ENCODE results near the gene MAP3K2. TPM values are rescaled to one million over a fixed set of nuclear protein-coding genes. Genes with fewer than 3 reads are reported as not detected.
A peak's percentile ranks its signal among the peaks of the same experiment; 100 is the strongest.

Gene MAP3K2
- total RNA-seq, 4 donors from 2014 or later = 38.8 to 70.2 (median 52.0) TPM

DNA sequence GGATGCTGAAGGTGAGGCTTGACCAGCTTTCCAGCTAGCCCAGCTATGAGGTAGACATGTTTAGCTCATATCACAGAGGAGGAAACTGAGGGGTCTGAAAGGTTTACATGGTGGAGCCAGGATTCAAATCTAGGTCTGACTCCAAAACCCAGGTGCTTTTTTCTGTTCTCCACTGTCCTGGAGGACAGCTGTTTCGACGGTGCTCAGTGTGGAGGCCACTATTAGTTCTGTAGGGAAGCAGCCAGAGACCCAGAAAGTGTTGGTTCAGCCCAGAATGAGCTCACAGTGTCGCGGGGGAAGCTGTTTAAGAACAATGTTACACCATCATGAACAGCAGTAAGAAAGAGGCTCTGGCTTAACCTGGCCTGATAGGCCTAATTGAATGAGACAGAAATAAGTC, 41.5 kb upstream of the MAP3K2 start:
- no peak overlapping the region for H3K4me3 ChIP-seq
- H3K9me3 ChIP-seq = no peaks in the 10 kb centered on the region
- H3K27me3 ChIP-seq = no peaks in the 10 kb centered on the region
- no peaks in the 10 kb centered on the region for H3K4me1 ChIP-seq
- no peak for TF ChIP-seq POLR2A (IDR thresholded peaks at IDR 0.05)
- TF ChIP-seq, protein P1, sequence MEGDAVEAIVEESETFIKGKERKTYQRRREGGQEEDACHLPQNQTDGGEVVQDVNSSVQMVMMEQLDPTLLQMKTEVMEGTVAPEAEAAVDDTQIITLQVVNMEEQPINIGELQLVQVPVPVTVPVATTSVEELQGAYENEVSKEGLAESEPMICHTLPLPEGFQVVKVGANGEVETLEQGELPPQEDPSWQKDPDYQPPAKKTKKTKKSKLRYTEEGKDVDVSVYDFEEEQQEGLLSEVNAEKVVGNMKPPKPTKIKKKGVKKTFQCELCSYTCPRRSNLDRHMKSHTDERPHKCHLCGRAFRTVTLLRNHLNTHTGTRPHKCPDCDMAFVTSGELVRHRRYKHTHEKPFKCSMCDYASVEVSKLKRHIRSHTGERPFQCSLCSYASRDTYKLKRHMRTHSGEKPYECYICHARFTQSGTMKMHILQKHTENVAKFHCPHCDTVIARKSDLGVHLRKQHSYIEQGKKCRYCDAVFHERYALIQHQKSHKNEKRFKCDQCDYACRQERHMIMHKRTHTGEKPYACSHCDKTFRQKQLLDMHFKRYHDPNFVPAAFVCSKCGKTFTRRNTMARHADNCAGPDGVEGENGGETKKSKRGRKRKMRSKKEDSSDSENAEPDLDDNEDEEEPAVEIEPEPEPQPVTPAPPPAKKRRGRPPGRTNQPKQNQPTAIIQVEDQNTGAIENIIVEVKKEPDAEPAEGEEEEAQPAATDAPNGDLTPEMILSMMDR (IDR thresholded peaks at IDR 0.05) = no peak
- no peak for DNase-seq
- no peak overlapping the region for H3K27ac ChIP-seq
- no peaks in the 10 kb centered on the region for H3K36me3 ChIP-seq

DNA sequence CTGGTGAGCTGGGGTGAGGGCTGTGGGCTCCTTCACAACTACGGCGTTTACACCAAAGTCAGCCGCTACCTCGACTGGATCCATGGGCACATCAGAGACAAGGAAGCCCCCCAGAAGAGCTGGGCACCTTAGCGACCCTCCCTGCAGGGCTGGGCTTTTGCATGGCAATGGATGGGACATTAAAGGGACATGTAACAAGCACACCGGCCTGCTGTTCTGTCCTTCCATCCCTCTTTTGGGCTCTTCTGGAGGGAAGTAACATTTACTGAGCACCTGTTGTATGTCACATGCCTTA, 41.0 kb upstream of the MAP3K2 start:
- Histone ChIP-seq H3K4me3 (no peak overlapping the region), H3K9me3 (no peaks in the 10 kb centered on the region), H3K27ac (no peak overlapping the region), H3K27me3 (no peaks in the 10 kb centered on the region), H3K36me3 (no peaks in the 10 kb centered on the region), H3K4me1 (peaks cover 0 to 1% (median under 1%) of the 10 kb centered on the region in 4 donors)
- peak in 2 of 3 donors; percentile 3 to 19 for DNase-seq
- TF ChIP-seq, protein P1 (IDR thresholded peaks at IDR 0.05) = no peak
- TF ChIP-seq POLR2A (IDR thresholded peaks at IDR 0.05) = no peak

DNA sequence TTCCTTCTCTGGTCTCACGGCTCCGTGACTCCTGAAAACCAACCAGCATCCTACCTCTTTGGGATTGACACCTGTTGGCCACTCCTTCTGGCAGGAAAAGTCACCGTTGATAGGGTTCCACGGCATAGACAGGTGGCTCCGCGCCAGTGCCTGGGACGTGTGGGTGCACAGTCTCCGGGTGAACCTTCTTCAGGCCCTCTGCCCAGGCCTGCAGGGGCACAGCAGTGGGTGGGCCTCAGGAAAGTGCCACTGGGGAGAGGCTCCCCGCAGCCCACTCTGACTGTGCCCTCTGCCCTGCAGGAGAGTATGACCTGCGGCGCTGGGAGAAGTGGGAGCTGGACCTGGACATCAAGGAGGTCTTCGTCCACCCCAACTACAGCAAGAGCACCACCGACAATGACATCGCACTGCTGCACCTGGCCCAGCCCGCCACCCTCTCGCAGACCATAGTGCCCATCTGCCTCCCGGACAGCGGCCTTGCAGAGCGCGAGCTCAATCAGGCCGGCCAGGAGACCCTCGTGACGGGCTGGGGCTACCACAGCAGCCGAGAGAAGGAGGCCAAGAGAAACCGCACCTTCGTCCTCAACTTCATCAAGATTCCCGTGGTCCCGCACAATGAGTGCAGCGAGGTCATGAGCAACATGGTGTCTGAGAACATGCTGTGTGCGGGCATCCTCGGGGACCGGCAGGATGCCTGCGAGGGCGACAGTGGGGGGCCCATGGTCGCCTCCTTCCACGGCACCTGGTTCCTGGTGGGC, 40.5 kb upstream of the MAP3K2 start:
- Histone ChIP-seq H3K4me3 (no peak overlapping the region), H3K27ac (no peak overlapping the region), H3K4me1 (peaks cover 0 to 7% (median 5%) of the 10 kb centered on the region in 4 donors), H3K9me3 (no peaks in the 10 kb centered on the region), H3K27me3 (peaks cover 0 to under 1% of the 10 kb centered on the region in 2 donors), H3K36me3 (no peaks in the 10 kb centered on the region)
- peak in 2 of 3 donors; percentile 8 to 39 for DNase-seq
- no peak for TF ChIP-seq POLR2A (IDR thresholded peaks at IDR 0.05)
- TF ChIP-seq, protein P1 (IDR thresholded peaks at IDR 0.05) = no peak

DNA sequence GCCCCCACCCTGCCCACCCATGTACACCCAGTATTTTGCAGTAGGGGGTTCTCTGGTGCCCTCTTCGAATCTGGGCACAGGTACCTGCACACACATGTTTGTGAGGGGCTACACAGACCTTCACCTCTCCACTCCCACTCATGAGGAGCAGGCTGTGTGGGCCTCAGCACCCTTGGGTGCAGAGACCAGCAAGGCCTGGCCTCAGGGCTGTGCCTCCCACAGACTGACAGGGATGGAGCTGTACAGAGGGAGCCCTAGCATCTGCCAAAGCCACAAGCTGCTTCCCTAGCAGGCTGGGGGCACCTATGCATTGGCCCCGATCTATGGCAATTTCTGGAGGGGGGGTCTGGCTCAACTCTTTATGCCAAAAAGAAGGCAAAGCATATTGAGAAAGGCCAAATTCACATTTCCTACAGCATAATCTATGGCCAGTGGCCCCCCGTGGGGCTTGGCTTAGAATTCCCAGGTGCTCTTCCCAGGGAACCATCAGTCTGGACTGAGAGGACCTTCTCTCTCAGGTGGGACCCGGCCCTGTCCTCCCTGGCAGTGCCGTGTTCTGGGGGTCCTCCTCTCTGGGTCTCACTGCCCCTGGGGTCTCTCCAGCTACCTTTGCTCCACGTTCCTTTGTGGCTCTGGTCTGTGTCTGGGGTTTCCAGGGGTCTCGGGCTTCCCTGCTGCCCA, 39.7 kb upstream of the MAP3K2 start:
- H3K4me1 ChIP-seq = peaks cover 0 to 14% (median 9%) of the 10 kb centered on the region in 4 donors
- no peak overlapping the region for H3K27ac ChIP-seq
- no peak for TF ChIP-seq POLR2A (IDR thresholded peaks at IDR 0.05)
- TF ChIP-seq, protein P1 (IDR thresholded peaks at IDR 0.05) = no peak
- peak in 1 of 3 donors; percentile 6 for DNase-seq
- H3K9me3 ChIP-seq = no peaks in the 10 kb centered on the region
- H3K27me3 ChIP-seq = peaks cover 0 to 8% of the 10 kb centered on the region in 2 donors
- H3K36me3 ChIP-seq = no peaks in the 10 kb centered on the region
- no peak overlapping the region for H3K4me3 ChIP-seq

DNA sequence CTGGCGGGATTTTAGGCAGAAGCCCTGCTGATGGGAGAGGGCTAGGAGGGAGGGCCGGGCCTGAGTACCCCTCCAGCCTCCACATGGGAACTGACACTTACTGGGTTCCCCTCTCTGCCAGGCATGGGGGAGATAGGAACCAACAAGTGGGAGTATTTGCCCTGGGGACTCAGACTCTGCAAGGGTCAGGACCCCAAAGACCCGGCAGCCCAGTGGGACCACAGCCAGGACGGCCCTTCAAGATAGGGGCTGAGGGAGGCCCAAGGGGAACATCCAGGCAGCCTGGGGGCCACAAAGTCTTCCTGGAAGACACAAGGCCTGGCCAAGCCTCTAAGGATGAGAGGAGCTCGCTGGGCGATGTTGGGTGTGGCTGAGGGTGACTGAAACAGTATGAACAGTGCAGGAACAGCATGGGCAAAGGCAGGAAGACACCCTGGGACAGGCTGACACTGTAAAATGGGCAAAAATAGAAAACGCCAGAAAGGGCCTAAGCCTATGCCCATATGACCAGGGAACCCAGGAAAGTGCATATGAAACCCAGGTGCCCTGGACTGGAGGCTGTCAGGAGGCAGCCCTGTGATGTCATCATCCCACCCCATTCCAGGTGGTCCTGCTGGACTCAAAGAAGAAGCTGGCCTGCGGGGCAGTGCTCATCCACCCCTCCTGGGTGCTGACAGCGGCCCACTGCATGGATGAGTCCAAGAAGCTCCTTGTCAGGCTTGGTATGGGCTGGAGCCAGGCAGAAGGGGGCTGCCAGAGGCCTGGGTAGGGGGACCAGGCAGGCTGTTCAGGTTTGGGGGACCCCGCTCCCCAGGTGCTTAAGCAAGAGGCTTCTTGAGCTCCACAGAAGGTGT, 39.0 kb upstream of the MAP3K2 start:
- Histone ChIP-seq H3K4me3 (no peak overlapping the region), H3K9me3 (no peaks in the 10 kb centered on the region), H3K27me3 (peaks cover 0 to 11% of the 10 kb centered on the region in 2 donors), H3K4me1 (peaks cover 0 to 15% (median 10%) of the 10 kb centered on the region in 4 donors), H3K27ac (no peak overlapping the region), H3K36me3 (no peaks in the 10 kb centered on the region)
- DNase-seq = no peak
- TF ChIP-seq, protein P1 (IDR thresholded peaks at IDR 0.05) = no peak
- TF ChIP-seq POLR2A (IDR thresholded peaks at IDR 0.05) = no peak
